OCI-LY1 (cell line): ENCODE measurements around the gene PROCA1.
"Not testable (repeated sequence)": the region's sequence is repeated elsewhere in the genome, so short reads cannot be mapped to it uniquely, and the experiment has no call there.

Source experiments
- H2AFZ ChIP-seq: fragments of 200-600 bp; sonication (generic), shearing (Covaris generic); 2 replicates; pipeline ENCODE4 v1.6.0; 2014; ENCODE audit warnings: antibody characterized with exemption, mild to moderate bottlenecking, low read length
- H3F3A ChIP-seq: fragments of 200-600 bp; sonication (generic), shearing (Covaris generic); 2 replicates; pipeline ENCODE4 v1.6.0; 2014; ENCODE audit warnings: mild to moderate bottlenecking, antibody characterized with exemption, low read length, moderate library complexity; ENCODE audit not compliant: insufficient read depth
- H3K27ac ChIP-seq: fragments of 200-600 bp; sonication (generic); 2 replicates; pipeline ENCODE4 v1.5.1; 2014; ENCODE audit warnings: low read length, mixed run types, mild to moderate bottlenecking, low read depth; ENCODE audit not compliant: poor library complexity, severe bottlenecking
- H3K27me3 ChIP-seq: fragments of 200-600 bp; sonication (generic); 2 replicates; pipeline ENCODE4 v1.6.0; 2014; ENCODE audit warnings: antibody characterized with exemption, mild to moderate bottlenecking, low read length, moderate library complexity; ENCODE audit not compliant: insufficient read depth
- H3K36me3 ChIP-seq: fragments of 200-600 bp; sonication (generic); 2 replicates; pipeline ENCODE4 v1.6.1; 2014; ENCODE audit warnings: mild to moderate bottlenecking, antibody characterized with exemption, low read length, moderate library complexity, mixed read lengths; ENCODE audit not compliant: insufficient read depth
- H3K4me1 ChIP-seq: fragments of 200-600 bp; sonication (generic); 2 replicates; pipeline ENCODE4 v1.5.1; 2014; ENCODE audit warnings: mild to moderate bottlenecking, low read length, moderate library complexity; ENCODE audit not compliant: insufficient read depth, severe bottlenecking
- H3K4me2 ChIP-seq: fragments of 200-600 bp; sonication (generic), shearing (Covaris generic); 2 replicates; pipeline ENCODE4 v1.6.1; 2014; ENCODE audit warnings: low read length
- H3K4me3 ChIP-seq: fragments of 200-600 bp; sonication (generic); 2 replicates; pipeline ENCODE4 v1.5.1; 2014; ENCODE audit warnings: low read length, low read depth, mild to moderate bottlenecking, mixed read lengths; ENCODE audit not compliant: poor library complexity, severe bottlenecking
- H3K79me2 ChIP-seq: fragments of 200-600 bp; shearing (Covaris generic); 2 replicates; pipeline ENCODE4 v1.6.1; 2016; ENCODE audit warnings: mixed run types, low read length, mixed read lengths; ENCODE audit not compliant: insufficient read depth
- H3K9ac ChIP-seq: fragments of 200-600 bp; sonication (generic), shearing (Covaris generic); 2 replicates; pipeline ENCODE4 v1.6.1; 2014; ENCODE audit warnings: mild to moderate bottlenecking, low read length, mixed read lengths
- H3K9me2 ChIP-seq: fragments of 200-600 bp; sonication (generic), shearing (Covaris generic); 2 replicates; pipeline ENCODE4 v1.6.1; 2014; ENCODE audit warnings: low read depth, mild to moderate bottlenecking, low read length, mixed read lengths
- H3K9me3 ChIP-seq: fragments of 200-600 bp; shearing (Covaris generic); 2 replicates; pipeline ENCODE4 v1.6.1; 2014; ENCODE audit warnings: low read length, mixed read lengths
- H4K20me1 ChIP-seq: fragments of 200-600 bp; sonication (generic), shearing (Covaris generic); 2 replicates; pipeline ENCODE4 v1.6.0; 2016; ENCODE audit warnings: mild to moderate bottlenecking, low read length; ENCODE audit not compliant: insufficient read depth
- EZH2 ChIP-seq: fragments of 200-600 bp; sonication (generic), shearing (Covaris generic); IDR thresholded peaks from 2 replicates; pipeline ENCODE4 v1.8.0; 2017; ENCODE audit warnings: borderline replicate concordance, mixed run types, mild to moderate bottlenecking, antibody characterized with exemption, low read length, moderate library complexity, mixed read lengths
- TF ChIP-seq, protein P1 (sequence below): fragments of 200-600 bp; sonication (generic), shearing (Covaris generic); IDR thresholded peaks from 2 replicates; pipeline ENCODE4 v1.5.1; 2017; ENCODE audit warnings: mild to moderate bottlenecking, antibody characterized with exemption, low read length, moderate library complexity, mixed read lengths

Gene PROCA1

DNA sequence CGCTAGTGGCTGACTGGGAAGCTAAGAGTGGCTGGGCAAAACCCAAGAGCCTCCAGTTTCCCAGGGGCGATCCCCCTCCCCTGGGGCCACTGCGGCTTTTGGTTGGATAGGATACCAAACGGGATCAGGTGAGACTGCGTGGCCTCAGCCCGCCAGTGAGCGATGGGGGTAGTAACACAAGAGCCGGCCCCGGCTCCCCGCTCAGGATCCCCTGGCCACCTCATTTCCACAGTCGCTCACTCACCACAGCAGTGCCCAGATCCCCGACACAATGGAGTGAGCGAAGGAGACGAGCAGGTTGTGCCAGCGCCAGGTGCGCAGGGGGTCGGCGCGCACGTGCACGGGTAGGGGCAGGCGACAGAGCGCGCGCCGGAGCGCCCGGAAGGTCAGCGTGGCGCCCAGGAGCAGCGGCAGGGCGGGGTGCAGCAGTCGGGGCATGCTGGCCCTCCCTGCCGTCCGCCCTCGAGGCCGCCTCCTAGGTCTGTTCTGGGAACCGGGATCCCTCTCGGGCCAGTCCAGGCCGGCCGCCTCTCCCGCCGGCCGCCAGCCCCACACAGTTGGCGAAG, 14.1 kb upstream of the PROCA1 start:
- H3K79me2 ChIP-seq: peaks cover 9% of the 10 kb centered on the region
- peaks cover 64% of the 10 kb centered on the region for H3K4me1 ChIP-seq
- no peaks in the 10 kb centered on the region for H3K27me3 ChIP-seq
- peaks cover 20% of the 10 kb centered on the region for H3F3A ChIP-seq
- no peaks in the 10 kb centered on the region for H3K9me3 ChIP-seq
- no peak overlapping the region for H2AFZ ChIP-seq
- peak overlapping the region; percentile 87 for H3K4me2 ChIP-seq
- H3K9me2 ChIP-seq: no peaks in the 10 kb centered on the region
- H3K9ac ChIP-seq: peak overlapping the region; percentile 73
- no peaks in the 10 kb centered on the region for H4K20me1 ChIP-seq
- peak overlapping the region; percentile 66 for H3K4me3 ChIP-seq
- TF ChIP-seq, protein P1, sequence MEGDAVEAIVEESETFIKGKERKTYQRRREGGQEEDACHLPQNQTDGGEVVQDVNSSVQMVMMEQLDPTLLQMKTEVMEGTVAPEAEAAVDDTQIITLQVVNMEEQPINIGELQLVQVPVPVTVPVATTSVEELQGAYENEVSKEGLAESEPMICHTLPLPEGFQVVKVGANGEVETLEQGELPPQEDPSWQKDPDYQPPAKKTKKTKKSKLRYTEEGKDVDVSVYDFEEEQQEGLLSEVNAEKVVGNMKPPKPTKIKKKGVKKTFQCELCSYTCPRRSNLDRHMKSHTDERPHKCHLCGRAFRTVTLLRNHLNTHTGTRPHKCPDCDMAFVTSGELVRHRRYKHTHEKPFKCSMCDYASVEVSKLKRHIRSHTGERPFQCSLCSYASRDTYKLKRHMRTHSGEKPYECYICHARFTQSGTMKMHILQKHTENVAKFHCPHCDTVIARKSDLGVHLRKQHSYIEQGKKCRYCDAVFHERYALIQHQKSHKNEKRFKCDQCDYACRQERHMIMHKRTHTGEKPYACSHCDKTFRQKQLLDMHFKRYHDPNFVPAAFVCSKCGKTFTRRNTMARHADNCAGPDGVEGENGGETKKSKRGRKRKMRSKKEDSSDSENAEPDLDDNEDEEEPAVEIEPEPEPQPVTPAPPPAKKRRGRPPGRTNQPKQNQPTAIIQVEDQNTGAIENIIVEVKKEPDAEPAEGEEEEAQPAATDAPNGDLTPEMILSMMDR: no peak
- no peak for TF ChIP-seq EZH2
- H3K27ac ChIP-seq: peak overlapping the region; percentile 89
- peaks cover 48% of the 10 kb centered on the region for H3K36me3 ChIP-seq

DNA sequence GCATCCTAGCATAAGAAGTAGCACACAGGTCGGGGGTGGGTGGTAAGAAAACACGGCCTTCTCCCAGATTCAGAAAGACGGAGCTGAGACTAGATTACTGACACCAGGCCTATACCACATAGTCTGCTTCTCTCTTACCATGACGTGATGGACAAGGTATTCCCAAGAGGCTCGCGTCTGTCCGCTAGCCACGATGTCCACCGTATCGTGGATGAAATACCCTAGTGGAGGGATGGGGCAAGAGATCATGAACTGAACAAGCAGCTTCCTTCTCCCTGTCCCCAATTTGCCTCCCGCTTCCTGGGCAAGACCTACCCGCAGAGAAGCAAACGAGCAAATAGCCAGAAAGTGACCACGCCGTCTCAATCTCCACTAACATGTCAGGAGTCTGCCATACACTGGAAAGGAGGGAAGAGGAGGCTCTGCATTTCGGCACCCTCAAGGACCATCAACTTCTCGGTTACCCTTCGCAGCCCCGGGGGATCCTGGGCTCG, 13.5 kb upstream of the PROCA1 start:
- Histone ChIP-seq H3F3A (peaks cover 20% of the 10 kb centered on the region), H3K27me3 (no peaks in the 10 kb centered on the region), H3K27ac (peak overlapping the region; percentile 89), H3K4me3 (peak overlapping the region; percentile 66), H3K9me2 (no peaks in the 10 kb centered on the region), H3K4me1 (peaks cover 64% of the 10 kb centered on the region), H4K20me1 (no peaks in the 10 kb centered on the region), H2AFZ (no peak overlapping the region), H3K9me3 (no peaks in the 10 kb centered on the region), H3K4me2 (peak overlapping the region; percentile 87), H3K79me2 (peaks cover 15% of the 10 kb centered on the region), H3K36me3 (peaks cover 53% of the 10 kb centered on the region), H3K9ac (peak overlapping the region; percentile 73)
- TF ChIP-seq, protein P1: 0 out of 2 replicates have a peak, but pooled peaks have one; percentile 11
- no peak for TF ChIP-seq EZH2

DNA sequence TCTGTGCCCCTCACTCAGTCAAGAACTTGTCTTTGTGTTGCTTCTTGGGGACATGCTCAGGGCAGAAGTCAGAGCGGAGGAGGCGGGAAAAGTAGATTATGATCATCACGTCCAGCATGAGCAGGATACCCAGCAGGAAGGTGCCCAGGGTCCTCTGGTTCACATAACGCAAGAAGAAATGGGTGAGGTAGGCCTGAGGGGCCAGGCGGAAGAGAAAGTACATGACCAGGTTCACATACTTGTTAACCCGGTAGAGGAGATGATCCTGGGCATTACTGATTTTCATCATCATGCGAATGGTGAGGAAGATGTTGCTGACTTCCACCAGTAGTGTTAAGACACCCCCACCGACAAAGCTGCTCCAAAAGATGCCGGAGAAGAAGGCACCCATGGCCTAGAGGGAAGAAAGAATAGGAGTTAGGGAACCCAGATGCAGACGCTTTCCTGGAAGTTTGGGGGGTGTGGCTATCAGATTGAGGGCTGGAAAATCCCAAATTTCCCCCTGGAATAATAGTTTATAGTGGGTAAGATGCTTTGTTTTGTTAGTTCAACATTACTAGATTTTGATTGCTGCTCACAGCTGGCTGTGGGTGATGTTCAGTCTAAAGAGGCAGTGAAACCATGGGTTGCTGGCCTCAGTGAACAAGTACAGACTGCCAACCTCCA, 12.9 kb upstream of the PROCA1 start:
- TF ChIP-seq, protein P1: no peak
- H3K9ac ChIP-seq: no peak overlapping the region; the same call in 1 of the 2 replicates
- H3K4me1 ChIP-seq: peaks cover 64% of the 10 kb centered on the region
- H3K27ac ChIP-seq: peak overlapping the region; percentile 89
- H3F3A ChIP-seq: peaks cover 20% of the 10 kb centered on the region
- H2AFZ ChIP-seq: no peak overlapping the region
- H3K9me3 ChIP-seq: no peaks in the 10 kb centered on the region
- peak overlapping the region; percentile 66 for H3K4me3 ChIP-seq
- H3K9me2 ChIP-seq: no peaks in the 10 kb centered on the region
- H3K4me2 ChIP-seq: peak overlapping the region; percentile 87
- peaks cover 18% of the 10 kb centered on the region for H3K79me2 ChIP-seq
- no peaks in the 10 kb centered on the region for H3K27me3 ChIP-seq
- peaks cover 56% of the 10 kb centered on the region for H3K36me3 ChIP-seq
- no peaks in the 10 kb centered on the region for H4K20me1 ChIP-seq

DNA sequence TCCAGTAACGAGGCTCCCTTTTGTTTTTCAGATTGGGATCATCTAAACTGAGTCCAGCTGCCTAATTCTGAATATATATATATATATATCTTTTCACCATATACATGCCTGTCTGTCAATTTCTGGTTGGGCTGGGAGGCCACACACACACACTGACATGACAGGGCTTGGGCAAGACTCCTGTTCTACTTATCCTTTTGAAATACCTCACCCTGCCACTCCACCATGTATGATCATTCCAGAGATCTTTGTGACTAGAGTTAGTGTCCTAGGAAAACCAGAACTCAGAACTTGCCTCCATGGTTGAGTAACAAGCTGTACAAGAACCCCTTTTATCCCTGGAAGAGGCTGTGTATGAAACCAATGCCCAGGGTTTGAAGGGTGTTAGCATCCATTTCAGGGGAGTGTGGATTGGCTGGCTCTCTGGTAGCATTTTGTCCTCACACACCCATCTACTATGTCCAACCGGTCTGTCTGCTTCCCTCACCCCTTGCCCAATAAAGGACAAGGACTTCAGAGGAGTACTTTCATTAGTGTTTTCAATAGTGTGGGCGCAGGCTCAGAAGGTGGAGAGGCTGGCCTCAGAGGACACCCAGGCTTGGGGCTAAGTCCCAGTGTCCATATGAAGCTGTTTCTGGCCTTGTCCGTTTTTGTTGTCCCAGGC, 12.3 kb upstream of the PROCA1 start:
- H3K9me3 ChIP-seq, H2AFZ ChIP-seq, H4K20me1 ChIP-seq, H3K27me3 ChIP-seq, H3K9ac ChIP-seq, H3K9me2 ChIP-seq: not testable (repeated sequence)
- H3K4me3 ChIP-seq: peak overlapping the region; percentile 66
- H3K79me2 ChIP-seq: peaks cover 18% of the 10 kb centered on the region
- peaks cover 56% of the 10 kb centered on the region for H3K36me3 ChIP-seq
- H3F3A ChIP-seq: peaks cover 20% of the 10 kb centered on the region
- peak overlapping the region; percentile 87; the same call in 1 of the 2 replicates for H3K4me2 ChIP-seq
- peak overlapping the region; percentile 89 for H3K27ac ChIP-seq
- H3K4me1 ChIP-seq: peaks cover 64% of the 10 kb centered on the region
